NCI-H2081 treated with DMSO at 0.1 percent for 48 hours (cell line): ENCODE measurements around the gene DENND1A.

ENCODE experiments used
- DNase-seq: peaks from one replicate; lab custom pipeline; 2025; lab: John Stamatoyannopoulos, UW

Gene DENND1A

GRCh38 chr9:123568691-123569688 is 360.9 kb downstream of the DENND1A start:
- no peak for DNase-seq

DNA sequence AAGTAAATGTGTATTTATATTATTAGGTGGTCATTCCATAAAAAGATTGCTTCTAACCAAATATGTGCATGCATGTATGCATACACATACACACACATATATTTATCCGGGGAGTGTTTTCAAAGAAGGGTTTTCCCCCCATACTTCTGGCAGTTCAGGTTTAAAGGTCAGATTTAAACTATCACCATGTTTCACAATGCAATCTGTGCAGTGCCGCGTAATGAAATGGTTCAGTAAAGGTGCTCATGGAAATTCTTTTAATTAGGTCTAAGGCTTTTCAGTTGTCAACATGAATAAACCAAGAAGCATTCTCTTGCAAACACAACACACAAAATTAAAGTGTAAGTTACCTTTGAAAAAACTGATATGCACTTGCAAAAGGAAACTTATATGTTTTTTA is 362.9 kb downstream of the DENND1A start:
- DNase-seq, result no peak

DNA sequence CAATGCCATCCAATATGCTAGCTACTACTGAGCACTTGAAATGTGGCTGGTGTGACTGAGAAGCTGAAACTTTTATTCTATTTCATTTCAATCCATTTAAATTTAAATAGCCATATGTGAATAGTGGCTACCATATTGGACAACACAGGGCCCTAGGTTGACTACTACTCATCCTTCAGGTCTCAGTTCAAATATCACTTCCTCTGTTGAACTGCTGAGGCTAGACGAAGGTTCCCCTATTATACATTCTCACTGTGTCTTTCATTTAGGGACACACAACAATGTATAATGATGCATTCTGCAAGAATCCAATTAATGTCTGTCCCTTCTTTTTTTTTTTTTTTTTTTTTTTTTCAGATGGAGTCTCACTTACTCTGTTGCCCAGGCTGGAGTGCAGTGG is 365.3 kb downstream of the DENND1A start:
- DNase-seq, result no peak

- no peak for DNase-seq
Observed at GRCh38 chr9:123562844-123563346, 367.0 kb downstream of the DENND1A start.

DNA sequence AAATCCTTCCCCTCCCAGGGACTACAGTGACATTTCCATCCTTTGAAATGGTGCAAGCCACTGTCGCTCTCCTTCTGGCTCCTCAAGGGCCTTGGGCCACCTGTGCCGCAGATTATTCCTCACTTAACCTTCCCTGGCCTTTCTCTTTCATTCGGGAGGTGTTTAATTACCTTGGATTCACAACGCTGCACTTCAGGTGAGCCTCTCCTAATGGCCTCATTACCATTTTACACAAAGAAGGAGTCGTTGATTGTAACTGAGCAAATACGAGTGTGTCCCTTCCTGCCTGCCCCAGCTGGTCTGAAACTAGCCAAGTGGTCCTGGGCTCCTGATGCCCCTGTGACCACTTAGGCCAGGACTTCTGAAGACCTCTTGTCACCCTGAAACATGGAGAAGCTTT is 368.9 kb downstream of the DENND1A start:
- no peak for DNase-seq

- DNase-seq, result no peak
Observed at GRCh38 chr9:123556464-123557435, 373.2 kb downstream of the DENND1A start.

GRCh38 chr9:123555646-123556045 is 374.3 kb downstream of the DENND1A start:
- no peak for DNase-seq

GRCh38 chr9:123552530-123552929 is 377.4 kb downstream of the DENND1A start:
- DNase-seq, result no peak

- no peak for DNase-seq
Observed at GRCh38 chr9:123551734-123552133, 378.2 kb downstream of the DENND1A start.

DNA sequence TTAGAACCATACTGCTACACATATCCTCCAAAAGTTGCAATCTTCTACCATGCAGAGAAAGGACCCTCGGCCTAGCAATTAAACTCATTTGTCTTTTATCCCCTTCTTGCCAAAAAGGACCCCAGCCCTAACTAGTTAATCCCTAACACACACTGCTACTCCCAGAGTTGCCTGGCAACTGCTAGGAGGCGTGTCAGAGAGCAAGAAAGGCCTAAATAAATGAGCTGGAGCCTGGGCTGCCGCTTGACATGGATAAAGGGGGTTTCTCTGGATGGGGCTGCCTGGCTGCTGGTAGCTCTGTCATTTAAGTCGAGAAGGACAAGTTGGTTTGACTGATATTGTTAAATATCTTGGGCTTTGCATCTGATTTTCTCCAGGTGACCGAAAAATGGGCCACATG is 379.1 kb downstream of the DENND1A start:
- DNase-seq, result no peak

DNA sequence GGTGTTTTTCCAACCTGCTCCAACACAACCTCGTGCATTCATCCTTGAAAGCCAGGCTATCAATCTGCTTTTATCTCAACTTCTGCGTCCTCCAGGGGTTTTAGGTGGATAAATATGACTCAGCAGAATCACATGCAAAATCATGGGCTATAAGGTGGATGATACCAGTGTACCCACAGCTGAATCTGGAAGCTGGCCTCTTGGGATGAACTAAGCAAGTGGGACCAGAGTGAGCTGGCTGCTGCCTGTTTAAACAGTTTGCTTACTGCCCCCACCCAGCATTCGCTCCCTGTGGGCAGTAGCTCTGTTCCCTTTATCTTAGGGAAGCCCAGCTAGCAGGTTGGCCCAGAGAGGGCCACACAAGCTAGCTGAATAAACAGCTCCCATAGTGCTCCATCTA is 379.9 kb downstream of the DENND1A start:
- no peak for DNase-seq

DNA sequence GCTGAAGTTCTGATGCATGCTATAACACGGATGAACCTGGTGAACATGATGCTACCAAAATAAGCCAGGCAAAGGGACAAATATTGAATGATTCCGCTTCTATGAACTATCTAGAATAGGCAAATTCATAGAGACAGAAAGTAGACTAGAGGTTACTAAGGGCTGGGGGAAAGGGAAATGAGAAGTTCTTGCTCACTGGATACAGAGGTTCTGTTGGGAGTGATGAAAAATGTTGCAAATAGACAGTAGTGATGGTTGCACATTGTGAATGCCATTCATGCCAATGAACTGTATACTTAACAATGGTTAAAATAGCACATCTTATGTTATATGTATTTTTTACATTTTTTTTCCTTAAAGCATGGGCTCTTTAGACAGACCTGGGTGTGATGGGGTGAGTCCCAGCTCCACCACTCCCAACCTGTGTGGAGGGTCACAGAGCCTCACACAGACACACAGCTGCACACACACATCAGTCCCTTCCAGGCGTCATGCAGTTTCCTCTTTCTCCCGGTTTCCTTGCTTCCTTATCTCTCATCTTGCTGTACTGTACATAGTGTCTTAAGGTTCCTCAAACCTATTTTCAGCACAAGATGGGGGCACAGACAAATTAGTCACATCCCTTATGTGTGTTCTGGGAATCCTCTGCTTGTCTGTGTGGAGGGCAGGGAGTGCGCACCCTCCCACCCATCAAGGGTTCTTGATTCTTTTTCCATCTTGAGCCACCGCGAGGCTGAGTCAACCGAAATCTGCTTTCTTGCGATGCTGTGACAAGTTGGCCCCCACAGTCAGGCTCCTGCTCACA is 381.0 kb downstream of the DENND1A start:
- no peak for DNase-seq

DNA sequence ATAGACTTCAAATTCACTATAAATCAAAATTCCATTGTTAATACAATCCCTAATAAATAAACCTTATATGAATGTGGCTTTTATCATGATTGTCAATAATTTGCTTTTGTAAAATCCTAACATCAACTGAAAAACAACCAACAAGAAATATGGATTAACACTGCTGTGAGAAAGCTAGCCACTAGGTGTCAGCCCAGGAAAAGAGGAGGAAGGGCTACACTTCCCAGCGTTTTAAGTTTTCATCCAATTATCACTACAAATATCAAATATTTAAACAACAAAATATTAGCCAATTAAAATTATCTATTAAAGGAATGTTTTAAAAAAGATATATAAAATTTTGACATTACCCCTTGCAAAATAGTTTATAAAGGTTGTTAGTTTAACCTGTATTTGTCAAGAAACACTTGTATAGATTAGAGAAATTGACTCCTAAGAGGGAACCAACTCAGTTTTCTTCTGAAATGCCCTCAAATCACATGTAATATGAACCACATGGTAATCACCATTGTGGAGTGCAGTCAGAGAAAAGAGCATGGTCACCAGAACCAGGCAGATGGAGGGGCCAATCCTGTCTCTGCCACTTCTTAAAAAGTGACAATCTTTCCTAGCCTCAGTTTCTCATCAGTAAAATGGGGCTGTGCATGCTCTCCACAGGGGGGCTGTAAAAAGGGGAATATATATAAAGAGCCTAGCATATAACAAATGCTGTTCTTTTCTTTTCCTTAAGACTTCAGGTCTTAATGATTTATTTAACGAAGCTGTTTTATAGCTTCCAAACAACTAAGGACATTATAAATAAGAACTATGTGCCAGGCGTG is 385.7 kb downstream of the DENND1A start:
- no peak for DNase-seq

- DNase-seq, result no peak
Observed at GRCh38 chr9:123543492-123543891, 386.4 kb downstream of the DENND1A start.

DNA sequence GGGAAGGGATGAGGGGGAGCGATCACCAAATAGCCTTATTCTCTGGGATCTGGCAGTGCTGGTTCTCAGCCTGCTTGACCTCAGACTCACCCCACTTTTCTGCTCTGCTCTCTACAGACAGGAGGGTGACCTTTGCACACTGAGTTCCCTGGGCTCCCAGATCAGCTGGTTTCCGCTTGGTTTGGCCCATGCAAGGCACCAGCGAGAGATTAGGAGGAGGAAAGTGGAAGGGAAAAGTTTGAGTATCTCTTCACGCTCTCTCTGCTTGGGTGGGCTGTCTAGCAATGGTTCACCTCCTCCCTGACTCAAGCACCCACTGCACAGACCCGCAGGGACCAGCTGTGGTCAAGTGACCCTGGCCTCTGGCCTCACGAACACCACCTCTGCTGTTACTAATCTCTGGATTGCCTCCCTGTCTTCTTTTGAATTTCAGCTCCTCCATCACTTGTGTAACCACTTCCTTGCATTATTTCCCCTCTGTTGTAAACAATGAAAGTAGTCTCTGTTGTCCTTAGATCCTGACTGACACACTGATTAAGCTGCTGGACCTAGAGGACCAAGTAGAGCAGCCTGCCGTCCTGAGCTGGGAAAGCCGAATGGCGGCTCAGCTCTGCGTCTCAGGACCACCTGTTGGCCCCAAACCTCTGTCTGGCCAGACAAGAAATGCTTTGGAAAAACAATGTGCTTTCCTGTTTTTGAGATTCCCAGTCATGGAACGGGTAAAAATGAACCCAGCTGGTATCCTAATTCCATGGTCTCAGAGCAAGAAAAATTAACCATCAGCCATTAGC is 387.3 kb downstream of the DENND1A start:
- no peak for DNase-seq

DNA sequence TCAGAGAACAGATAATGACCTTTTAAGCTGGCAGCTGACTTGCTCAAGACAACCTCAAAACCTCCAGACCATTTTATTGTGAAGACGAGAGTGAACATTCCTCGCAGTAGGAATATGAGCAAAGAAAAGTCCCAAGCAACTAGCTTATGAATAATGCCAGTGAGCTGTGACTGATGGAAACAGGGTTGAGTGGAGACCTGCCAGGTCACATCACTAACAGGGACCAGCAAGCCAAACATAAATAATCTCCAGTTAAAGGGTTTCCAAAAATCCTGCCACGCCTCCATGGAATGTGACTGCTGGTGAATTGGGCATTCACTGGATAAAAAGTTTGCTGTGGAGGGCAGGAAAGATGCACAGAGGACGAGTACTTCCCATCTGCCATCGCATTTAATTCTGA is 388.5 kb downstream of the DENND1A start:
- DNase-seq, result no peak

DNA sequence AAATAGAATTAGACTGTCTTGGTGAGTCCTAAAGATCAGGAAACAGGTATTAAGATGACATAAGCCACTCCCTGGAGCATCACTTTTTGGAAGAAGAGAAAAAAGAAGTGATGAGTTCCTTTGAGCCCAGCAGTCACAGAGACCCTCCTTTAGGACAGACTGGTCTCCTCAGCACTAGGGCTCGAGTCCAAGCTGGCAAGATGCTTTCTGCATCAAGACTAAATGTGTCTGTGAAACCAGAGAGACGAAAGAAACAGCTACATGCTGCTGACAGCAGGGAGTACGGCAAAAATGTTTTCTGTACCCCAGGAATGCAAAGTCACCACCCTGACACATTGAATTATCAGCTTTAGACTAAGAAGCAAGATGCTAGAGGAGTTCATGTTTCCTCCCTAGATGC is 389.5 kb downstream of the DENND1A start:
- DNase-seq, result no peak

DNA sequence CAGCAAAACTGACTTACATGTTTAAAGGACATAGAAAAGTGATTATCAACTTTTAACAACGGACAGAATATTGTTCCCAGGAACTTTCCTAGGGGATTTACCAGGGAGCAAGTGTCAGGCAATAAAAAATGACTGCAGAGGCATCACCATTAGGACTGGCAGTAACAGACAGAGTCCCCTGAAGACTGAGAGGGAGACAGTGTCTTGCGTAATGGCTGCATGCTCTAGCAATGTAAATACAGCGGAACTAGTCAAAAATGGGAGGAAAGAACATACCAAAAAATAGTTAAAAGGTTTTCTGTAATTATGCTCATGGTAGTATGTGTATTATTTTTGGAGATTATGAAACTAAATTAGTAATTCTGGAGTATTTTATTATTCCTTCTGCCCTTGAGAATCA is 392.1 kb downstream of the DENND1A start:
- DNase-seq, result no peak

DNA sequence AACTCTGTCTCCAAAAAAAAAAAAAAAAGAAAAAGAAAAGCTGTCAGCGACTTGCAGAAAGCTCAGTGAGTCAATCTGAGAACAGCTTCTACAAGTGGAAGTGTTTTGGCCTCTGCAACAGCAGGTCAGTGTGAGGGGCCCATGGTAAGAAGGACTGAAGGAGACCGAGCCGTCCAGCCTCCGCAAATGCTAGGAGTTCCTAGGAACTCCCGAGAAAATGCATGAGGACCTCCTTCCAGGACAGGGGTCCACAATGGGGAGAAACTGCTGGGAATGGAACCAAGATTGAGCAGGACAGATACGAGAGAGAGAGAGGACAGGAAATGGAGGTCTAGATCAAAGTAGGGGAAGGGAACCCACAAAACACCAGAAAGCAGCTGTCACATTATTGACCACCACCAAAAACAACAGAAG is 393.5 kb downstream of the DENND1A start:
- DNase-seq, result no peak

GRCh38 chr9:123534336-123534735 is 395.6 kb downstream of the DENND1A start:
- DNase-seq, result no peak
